ENCODE measurements around the gene TEX2. TPM values are rescaled to one million over a fixed set of nuclear protein-coding genes. Genes with fewer than 3 reads are reported as not detected.

TEX2 gene
- total RNA-seq, 6 experiments from 2014 or later: 29.1 to 46.6 (median 33.7) TPM

- intact Hi-C loops (cut with DNase I): no loop called here
- no peak for DNase-seq
- no peaks in the 10 kb centered on the region for H3K36me3 ChIP-seq
- H3K27ac ChIP-seq: no peak overlapping the region
- H3K9me3 ChIP-seq: no peaks in the 10 kb centered on the region
- TF ChIP-seq, protein P1, sequence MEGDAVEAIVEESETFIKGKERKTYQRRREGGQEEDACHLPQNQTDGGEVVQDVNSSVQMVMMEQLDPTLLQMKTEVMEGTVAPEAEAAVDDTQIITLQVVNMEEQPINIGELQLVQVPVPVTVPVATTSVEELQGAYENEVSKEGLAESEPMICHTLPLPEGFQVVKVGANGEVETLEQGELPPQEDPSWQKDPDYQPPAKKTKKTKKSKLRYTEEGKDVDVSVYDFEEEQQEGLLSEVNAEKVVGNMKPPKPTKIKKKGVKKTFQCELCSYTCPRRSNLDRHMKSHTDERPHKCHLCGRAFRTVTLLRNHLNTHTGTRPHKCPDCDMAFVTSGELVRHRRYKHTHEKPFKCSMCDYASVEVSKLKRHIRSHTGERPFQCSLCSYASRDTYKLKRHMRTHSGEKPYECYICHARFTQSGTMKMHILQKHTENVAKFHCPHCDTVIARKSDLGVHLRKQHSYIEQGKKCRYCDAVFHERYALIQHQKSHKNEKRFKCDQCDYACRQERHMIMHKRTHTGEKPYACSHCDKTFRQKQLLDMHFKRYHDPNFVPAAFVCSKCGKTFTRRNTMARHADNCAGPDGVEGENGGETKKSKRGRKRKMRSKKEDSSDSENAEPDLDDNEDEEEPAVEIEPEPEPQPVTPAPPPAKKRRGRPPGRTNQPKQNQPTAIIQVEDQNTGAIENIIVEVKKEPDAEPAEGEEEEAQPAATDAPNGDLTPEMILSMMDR (IDR thresholded peaks at IDR 0.05): peak in 3 of 4 donors; percentile 12 to 21 (median 16)
- no peak for TF ChIP-seq POLR2A (IDR thresholded peaks at IDR 0.05)
- no peaks in the 10 kb centered on the region for H3K27me3 ChIP-seq
- WGBS (ENCODE audit: insufficient coverage, low coverage, low lambda C conversion rate, missing lambda C conversion rate): 70% methylated on average over 9 of the region's 9 CpGs
- ATAC-seq: peak in 2 of 4 donors; percentile 23 to 30
- H3K4me1 ChIP-seq: peaks cover 0 to 12% (median 0%) of the 10 kb centered on the region in 4 donors
- H3K4me3 ChIP-seq: no peak overlapping the region
Measured at GRCh38 chr17:64236827-64237403, 26.1 kb downstream of the TEX2 start.

DNA sequence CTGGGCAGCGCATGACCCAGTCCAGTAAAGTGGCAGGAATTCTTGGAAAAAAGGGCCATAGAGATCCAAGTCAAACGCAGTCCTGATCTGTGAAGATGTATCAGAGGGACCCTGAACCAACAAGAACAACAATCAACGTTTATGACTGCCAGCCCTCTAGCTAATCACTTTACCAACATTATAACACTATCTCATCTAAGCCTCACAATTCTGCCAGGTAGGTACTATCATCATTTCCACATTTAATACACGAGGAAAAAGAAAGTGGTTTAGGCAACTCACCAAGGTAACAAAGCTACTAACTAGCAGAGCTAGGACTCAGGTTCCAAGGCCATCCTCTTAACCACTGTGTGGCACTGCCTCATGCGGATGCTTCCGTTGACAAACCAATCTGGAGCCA lies 28.1 kb downstream of the TEX2 start:
- H3K9me3 ChIP-seq: no peaks in the 10 kb centered on the region
- TF ChIP-seq POLR2A (IDR thresholded peaks at IDR 0.05): no peak
- TF ChIP-seq, protein P1 (IDR thresholded peaks at IDR 0.05): no peak
- H3K4me1 ChIP-seq: no peaks in the 10 kb centered on the region
- ATAC-seq: no peak
- no peak for DNase-seq
- 81% methylated on average over 6 of the region's 6 CpGs for WGBS (ENCODE audit: insufficient coverage, low coverage, low lambda C conversion rate, missing lambda C conversion rate)
- no peak overlapping the region for H3K4me3 ChIP-seq
- H3K27me3 ChIP-seq: no peaks in the 10 kb centered on the region
- H3K36me3 ChIP-seq: no peaks in the 10 kb centered on the region
- intact Hi-C loops (cut with DNase I): no loop called here
- no peak overlapping the region for H3K27ac ChIP-seq

- Histone ChIP-seq H3K9me3 (no peaks in the 10 kb centered on the region), H3K27me3 (no peaks in the 10 kb centered on the region), H3K36me3 (no peaks in the 10 kb centered on the region), H3K27ac (no peak overlapping the region), H3K4me1 (no peaks in the 10 kb centered on the region), H3K4me3 (no peak overlapping the region)
- TF ChIP-seq, protein P1 (IDR thresholded peaks at IDR 0.05): no peak
- TF ChIP-seq POLR2A (IDR thresholded peaks at IDR 0.05): no peak
- DNase-seq: no peak
- ATAC-seq: no peak
- no CpG with 5 or more reads among the region's 2 CpGs for WGBS (ENCODE audit: insufficient coverage, low coverage, low lambda C conversion rate, missing lambda C conversion rate)
- intact Hi-C loops (cut with DNase I): no loop called here
Measured at GRCh38 chr17:64232466-64233262, 30.4 kb downstream of the TEX2 start.

GRCh38 chr17:64231567-64232141 lies 31.4 kb downstream of the TEX2 start:
- intact Hi-C loops (cut with DNase I): no loop called here
- WGBS (ENCODE audit: insufficient coverage, low coverage, low lambda C conversion rate, missing lambda C conversion rate): 87% methylated on average over 2 of the region's 6 CpGs
- Histone ChIP-seq H3K27me3 (no peaks in the 10 kb centered on the region), H3K36me3 (no peaks in the 10 kb centered on the region), H3K27ac (no peak overlapping the region), H3K4me3 (no peak overlapping the region), H3K9me3 (no peaks in the 10 kb centered on the region), H3K4me1 (no peaks in the 10 kb centered on the region)
- ATAC-seq (no peak), DNase-seq (no peak)
- TF ChIP-seq, protein P1 (IDR thresholded peaks at IDR 0.05): no peak
